ENCODE results near the gene LYRM9.
"Not testable (repeated sequence)": the region's sequence is repeated elsewhere in the genome, so short reads cannot be mapped to it uniquely, and the experiment has no call there.

The LYRM9 gene

DNA sequence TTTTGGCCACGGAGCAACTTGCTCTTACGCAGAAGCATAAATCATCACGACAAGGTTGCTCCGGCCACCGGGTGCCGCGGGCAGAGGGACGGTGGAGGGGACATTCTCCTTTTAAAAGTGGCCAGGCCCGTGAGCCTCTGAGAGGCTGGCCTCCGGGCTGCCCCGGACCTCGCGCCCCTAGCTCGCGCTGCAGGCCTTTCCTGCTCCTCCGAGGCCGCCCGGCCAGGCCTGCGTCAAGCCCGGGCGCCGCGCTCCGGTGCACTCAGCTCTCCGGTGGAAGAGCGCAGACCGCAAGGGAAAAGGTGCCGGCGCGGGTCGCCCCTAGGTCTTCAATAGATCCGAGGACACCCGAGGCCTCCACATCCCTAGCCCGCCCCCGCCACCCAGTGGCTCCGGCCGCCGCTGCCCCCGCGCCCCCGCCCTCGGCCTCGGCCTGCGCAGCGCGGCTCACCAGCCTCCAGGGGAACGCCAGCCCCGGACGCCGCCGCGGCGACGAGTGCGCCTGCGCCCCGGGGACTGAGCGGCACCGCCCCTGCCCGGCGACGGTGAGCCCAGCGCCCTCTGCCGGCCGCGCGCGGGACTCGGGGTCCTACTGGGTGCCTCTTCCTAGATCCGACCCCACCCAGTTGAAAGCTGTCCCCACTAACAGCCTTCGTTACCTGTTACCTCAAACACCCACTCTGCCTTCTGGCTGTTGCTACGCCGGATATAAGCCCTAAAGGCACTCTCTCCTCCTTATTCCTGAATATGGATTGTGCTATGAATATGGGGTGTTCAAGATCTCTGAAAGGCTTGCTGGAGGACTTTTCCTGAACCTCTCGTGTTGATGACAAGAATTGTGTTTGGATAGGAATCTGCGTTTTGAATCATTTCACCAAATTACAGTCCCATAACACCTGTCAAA, at the start of gene LYRM9:
Gene LYRM9, minus strand, starts transcription at position 500 of the 904 bp plus-strand sequence. CDS start 10,671 bp downstream, outside the sequence.
- peak; percentile 94 for DNase-seq

DNA sequence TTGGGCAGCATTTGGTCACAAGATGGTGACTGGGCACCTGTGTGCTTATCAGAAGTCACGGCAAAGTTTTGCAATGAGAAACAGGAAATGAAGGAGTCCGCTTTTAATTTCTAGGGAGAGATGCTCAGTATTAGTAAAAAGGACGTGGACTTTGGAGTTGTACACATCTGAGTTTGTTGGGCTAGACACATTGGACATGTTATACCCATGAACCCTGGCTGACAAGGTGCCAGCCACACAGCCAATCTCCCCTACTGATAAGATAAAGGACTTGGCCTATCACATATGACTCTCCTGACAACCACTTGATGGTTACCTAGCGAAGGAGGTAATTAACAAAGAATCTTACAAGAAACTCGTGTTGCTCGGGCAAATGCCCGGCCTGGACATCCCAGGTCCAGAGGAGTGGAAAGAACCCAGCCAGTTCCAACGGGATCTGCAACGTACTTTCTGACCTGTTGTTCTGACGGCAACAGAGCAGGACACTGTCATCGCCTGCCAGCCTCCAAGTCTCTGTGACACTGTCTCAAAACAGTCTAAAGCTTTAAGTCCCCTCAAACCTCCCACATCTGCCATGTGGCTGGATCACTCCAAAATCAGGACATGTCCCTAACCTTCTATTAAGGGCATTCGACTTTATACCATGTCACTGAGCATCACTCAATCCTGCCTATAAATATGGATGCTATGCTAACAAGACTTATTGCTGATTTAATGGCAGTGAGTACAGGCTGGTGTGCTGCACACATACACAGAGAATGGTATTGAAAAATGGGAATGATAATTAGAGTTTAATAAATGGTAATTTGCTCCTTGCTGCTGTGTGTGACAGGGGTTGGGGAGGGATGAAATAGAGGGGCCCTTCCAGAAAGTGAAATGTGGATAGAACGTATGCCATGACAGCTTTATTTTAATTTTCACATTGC, 47.6 kb upstream of the LYRM9 start:
- DNase-seq, result no peak

DNA sequence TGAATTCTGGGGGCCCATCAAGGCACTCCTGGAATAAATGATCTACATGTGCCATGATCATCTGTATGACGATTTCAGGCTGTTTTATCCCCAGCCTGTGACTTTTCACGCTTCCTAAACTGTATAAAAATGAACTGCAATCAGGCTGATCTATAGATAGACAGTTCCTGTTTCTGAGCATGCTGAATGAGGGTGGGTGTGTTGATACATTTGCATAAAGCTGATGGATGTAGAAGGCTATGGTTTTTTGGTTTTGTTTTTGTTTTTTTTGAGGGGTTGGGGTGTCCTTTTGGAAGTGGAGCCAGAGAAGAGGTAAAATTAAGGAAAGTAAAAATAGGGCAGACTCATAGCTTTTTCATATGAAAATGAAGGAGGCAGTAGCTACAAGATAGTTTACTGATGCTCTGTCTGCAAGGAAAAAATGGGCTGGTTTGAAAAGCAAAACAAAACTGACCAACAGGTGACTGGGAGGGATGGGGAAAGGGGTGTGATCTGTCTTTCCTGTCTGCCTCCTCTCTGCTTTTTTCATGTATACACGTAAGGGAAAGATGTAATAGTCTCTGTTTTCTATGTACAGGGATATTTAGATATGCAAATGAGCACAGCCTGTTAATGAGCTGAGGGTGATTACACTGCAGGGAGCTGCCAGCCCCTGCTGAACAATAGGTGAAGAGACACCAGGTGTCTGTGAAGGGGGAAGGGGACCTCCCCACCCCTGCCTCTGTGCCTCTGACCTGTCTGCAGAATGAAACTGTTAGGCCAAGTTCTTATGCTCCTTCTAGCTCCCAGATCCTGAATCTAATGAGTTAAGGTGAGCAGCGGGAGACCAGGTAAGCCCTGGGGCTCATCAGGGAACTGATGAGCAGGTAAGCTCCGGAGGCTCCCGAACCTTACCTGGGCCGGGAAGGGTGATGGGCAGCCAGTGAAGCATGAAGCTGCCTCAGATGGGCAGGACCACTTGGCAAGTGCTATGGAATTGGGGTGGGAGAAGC, 46.6 kb upstream of the LYRM9 start:
- no peak for DNase-seq

GRCh38 chr17:27938864-27939263, 45.7 kb upstream of the LYRM9 start:
- no peak for DNase-seq

GRCh38 chr17:27938241-27938640, 45.1 kb upstream of the LYRM9 start:
- no peak for DNase-seq

DNA sequence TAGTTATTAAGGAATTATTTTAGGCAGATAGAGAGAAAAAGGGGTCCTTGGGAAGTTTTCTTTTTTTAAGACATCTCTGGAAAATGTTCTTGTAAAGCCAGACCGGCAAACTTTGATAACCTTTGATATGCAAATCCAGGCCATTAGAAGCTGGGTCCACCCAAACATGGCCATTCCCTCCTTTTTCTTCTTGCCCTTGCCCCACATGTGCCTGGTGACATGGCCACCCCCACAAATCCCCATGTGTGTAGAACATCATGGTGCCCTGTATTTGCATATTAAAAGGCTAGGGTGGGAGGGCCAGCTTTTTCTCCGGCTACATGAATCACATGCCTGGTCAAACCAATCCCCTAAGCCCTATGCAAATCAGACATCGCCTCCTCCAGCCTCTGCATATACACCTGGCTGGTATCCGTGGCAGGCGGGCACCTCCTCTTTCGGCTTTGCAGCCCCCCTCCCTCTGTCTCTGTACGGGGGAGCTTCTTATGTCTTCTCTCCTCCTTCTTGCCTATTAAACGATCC, 43.9 kb upstream of the LYRM9 start:
- no peak for DNase-seq

- DNase-seq, result no peak
These were observed 36.8 kb upstream of the LYRM9 start for GRCh38 chr17:27930000-27930399.

DNA sequence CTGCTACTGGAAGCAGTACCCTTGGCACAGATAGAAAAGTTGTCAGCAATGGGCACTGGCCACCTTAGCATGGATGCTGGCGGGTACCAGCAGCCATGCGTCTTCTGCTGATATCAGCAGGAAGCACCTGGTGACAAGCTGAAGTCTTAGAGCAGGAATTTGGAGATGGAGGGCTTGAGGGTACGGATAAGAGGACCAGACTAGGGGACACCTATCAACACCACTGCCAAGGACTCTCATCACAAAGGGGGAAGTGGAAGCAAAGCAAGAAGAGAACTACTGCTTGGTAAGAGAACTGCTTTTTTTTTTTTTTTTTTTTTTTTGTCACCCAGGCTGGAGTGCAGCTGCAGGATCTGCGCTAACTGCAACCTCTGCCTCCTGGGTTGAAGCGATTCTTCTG, 35.4 kb upstream of the LYRM9 start:
- no peak for DNase-seq

- no peak for DNase-seq
These were observed 34.6 kb upstream of the LYRM9 start for GRCh38 chr17:27927781-27928180.

GRCh38 chr17:27921599-27921998, 28.4 kb upstream of the LYRM9 start:
- DNase-seq, result no peak

DNA sequence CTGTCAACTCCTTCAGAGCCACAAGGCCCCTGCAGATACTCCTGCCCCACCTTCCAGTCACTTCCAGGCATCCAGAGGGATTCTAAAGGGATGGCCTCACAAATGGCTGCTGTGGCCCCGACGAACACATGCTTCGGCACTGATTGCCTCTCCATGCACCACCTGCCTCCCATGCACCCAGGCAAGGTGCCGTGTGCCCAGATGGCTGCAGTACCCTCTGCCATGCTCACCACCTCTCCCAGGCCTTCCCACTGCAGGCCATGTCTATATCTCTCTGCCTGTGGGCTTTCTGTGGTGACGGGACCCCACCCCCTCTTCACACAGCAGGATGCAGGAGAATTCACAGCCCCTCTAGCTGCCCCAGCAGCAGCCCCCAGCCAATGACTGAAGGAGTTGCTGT, 27.9 kb upstream of the LYRM9 start:
- DNase-seq, result no peak

GRCh38 chr17:27920569-27920968, 27.4 kb upstream of the LYRM9 start:
- no peak for DNase-seq

DNA sequence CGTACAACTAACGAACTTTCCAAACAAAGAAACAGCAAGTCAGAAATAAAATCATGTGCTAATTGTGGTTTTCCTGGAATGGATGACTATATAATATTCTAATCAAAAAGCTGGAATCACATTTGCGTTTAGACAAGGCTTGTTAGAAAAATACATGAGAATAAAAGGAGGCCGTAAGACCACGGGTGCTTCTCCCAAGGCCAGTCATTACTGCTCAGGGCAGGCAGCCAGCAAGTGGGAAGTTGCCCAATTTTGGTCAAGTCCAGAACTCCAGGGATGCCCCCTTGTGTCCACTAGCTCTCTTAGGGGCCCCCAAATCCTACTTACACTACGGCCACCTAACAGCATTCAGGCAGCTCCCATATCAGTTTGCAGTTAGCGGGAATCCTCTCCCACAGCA, 25.9 kb upstream of the LYRM9 start:
- no peak for DNase-seq

GRCh38 chr17:27918498-27918897, 25.3 kb upstream of the LYRM9 start:
- no peak for DNase-seq

DNA sequence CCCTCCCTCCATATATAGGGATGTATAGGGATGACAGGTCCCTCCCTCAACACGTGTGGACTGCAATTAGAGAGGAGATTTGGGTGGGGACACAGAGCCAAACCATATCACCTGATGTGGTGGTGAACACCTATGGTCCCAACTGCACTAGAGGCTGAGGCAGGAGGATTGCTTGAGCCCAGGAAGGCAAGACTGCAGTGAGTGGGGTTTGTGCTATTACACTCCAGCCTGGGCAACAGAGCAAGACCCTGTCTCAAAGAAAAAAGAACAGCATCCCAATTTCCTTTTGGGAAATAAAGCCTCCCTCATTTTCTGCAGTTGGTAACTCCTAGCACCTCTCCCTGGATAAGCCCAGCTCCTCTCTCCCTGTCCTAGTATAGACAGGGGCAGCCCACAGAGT, 23.8 kb upstream of the LYRM9 start:
- no peak for DNase-seq

DNA sequence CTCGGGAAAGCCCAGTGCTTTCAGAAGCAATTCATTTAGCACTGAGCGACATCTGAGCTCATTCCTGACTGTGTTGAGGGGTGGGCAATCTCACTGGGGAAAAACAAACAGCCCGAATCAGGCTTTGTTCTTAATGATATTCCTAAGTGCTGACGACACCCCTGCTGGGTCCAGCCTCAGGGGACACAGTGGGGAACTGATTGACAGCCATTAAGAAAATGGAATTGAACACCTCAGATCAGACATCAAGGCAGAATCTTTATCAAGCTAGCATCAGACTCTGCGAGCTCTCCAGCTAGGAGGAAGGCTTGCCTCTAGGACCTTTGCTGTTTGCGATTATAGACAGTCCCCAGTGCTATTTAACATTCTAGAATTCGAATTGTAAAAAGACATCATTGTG, 22.5 kb upstream of the LYRM9 start:
- DNase-seq, result no peak

DNA sequence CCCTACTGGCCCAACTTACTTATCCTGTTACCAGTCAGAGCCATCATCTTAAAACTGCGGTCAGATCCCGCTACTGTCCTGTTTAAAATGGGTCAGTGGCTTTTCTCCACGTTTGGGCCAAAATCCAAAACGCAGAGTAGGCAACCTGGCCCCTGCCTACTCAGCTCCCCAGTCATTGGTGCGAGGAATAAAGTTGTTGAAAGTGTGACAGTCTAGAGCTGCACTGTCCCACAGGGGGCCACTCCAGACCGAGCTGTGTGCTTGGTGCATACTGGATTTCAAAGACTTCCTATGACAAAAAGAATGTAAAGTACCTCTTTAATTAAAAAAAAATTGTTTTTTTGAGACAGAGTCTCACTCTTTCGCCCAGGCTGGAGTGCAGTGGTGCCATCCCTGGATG, 21.2 kb upstream of the LYRM9 start:
- no peak for DNase-seq

DNA sequence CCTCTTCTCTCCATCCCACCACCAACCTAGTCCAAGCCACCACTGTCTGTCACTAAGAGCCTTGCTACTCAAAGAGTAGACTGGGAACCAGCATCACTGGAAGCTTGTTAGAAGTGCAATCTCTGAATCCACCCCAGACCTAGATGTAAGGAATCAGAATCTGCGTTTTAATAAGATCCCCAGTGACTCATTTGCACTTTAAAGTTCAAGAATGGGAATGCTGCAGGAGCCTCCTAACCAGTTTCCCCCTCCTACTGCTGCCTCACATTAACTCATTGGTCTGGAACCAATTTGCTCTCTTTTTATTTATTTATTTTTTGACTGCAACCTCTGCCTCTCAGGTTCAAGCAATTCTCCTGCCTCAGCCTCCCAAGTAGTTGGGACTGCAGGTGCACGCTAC, 19.8 kb upstream of the LYRM9 start:
- DNase-seq, result no peak

GRCh38 chr17:27912299-27912698, 19.1 kb upstream of the LYRM9 start:
- DNase-seq, result not testable (repeated sequence)

DNA sequence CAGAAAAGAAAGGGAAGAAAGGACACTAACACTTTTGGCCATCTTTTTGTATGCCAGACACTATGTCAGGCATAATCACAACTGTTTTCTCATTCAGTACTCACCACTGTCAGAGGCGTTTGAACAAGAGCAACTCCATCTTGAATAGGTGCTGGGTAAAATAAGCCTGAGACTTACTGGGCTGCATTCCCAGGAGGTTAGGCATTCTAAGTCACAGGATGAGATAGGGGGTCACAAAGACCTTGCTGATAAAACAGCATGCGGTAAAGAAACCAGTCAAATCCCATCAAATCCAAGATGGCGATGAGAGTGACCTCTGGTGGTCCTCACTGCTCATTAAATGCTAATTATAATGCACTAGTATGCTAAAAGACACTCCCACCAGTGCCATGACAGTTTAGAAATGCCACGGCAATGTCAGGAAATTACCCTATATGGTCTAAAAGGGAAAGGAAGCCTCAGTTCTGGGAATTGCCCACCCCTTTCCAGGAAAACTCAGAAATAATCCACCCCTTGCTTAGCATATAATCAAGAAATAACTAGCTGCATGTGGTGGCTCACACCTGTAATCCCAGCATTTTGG, 14.9 kb upstream of the LYRM9 start:
- DNase-seq, result no peak

DNA sequence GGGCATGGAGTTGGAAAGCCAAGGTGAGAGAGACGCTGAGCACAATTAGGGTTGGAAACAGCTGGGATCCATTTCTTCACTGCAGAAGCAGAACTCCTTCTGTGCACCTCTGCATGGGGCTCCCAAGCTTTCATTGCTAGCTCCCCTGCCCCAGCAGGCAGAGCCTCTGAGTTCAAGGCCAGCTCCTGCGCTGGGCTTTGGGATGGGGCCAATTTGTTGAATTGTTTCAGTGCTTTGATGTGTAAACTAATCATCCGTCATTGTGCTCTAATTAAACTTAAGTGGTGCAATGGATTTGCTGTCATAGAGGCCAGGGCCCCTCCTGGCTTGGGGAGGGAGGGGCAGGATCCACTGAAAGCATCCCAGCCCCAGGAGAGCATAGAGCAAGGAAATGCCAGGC, 13.5 kb upstream of the LYRM9 start:
- DNase-seq, result no peak

- DNase-seq, result no peak
These were observed 13.0 kb upstream of the LYRM9 start for GRCh38 chr17:27906226-27906580.
